ENCODE data around the gene LGALSL.

LGALSL gene

DNA sequence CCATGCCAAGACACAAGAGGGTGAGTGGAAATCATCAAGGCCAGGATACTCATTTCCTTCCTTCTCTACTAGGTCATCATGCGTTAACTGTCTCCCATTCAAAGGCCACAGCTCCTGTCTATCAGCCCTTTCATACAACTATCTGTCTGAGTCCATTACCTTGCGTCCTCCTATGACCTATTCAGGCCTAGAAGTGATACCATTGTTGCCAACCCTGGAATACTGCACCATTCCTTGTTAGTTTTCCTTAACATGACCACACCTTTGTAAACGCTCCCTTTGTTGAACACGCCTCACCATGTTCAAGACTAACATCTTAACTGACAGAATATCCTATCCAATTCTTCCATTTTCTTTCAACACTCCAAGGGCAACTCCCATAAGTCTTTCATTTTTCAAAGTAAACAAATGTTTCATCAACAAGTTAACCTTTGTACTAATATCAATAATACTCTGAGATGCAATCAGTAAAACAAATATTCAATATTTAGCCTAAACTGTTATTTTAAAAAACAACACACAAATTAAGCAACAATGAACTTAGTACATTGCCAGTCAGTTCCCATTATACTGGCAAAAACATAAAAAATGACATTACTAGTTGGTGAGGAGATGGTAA lies 19.8 kb upstream of the LGALSL start:
- H3K14ac ChIP-seq (ENCODE audit: low read length) = no peak overlapping the region
- H4K8ac ChIP-seq (ENCODE audit: low read depth, low read length) = no peak overlapping the region
- no peak overlapping the region for H3K27ac ChIP-seq (replicated peaks; ENCODE audit: low read length)
- H3K4me2 ChIP-seq (ENCODE audit: insufficient read depth, low read length, poor library complexity, severe bottlenecking) = no peak overlapping the region
- no peak overlapping the region for H3K18ac ChIP-seq (ENCODE audit: low read length)
- no peak overlapping the region for H2BK15ac ChIP-seq (ENCODE audit: low read length)
- H3K79me1 ChIP-seq (ENCODE audit: low read depth, low read length) = no peaks in the 10 kb centered on the region
- H2BK5ac ChIP-seq (ENCODE audit: low read length) = no peak overlapping the region
- no peak overlapping the region for H2BK12ac ChIP-seq (ENCODE audit: low read length)
- no peaks in the 10 kb centered on the region for H3K36me3 ChIP-seq (replicated peaks in 1 of 2; ENCODE audit: control insufficient read depth in 2 of 2, insufficient read depth in 2 of 2, low read length in 2 of 2)
- no peaks in the 10 kb centered on the region for H3K9me3 ChIP-seq (replicated peaks in 1 of 2; ENCODE audit: control insufficient read depth in 2 of 2, insufficient read depth in 1 of 2, low read depth in 1 of 2, low read length in 2 of 2)
- H3K23ac ChIP-seq (ENCODE audit: low read depth, low read length, poor library complexity) = no peak overlapping the region
- no peaks in the 10 kb centered on the region for H3K4me1 ChIP-seq (ENCODE audit: control insufficient read depth in 2 of 2, insufficient read depth in 1 of 2, low read depth in 1 of 2, low read length in 2 of 2)
- no peak overlapping the region for H3K9ac ChIP-seq (ENCODE audit: low read depth, low read length, poor library complexity)
- no peak for DNase-seq (ENCODE audit: low spot score)
- no peak overlapping the region for H2AFZ ChIP-seq (ENCODE audit: low read length)
- WGBS, 2 donors (ENCODE audit: extremely low coverage in 2 of 2, insufficient read length in 2 of 2, insufficient replicate concordance in 1 of 2) = no CpG with 5 or more reads among the region's 4 CpGs
- no peaks in the 10 kb centered on the region for H3K27me3 ChIP-seq (ENCODE audit: control insufficient read depth in 3 of 3, insufficient read depth in 3 of 3, low read depth in 1 of 3, low read length in 3 of 3)
- no peak overlapping the region for H4K91ac ChIP-seq (ENCODE audit: low read depth, low read length, poor library complexity)
- no peak overlapping the region for H3K4me3 ChIP-seq (ENCODE audit: low read length in 2 of 2)
- H3K4ac ChIP-seq (ENCODE audit: low read length) = no peak overlapping the region
- no peak overlapping the region for H2AK5ac ChIP-seq (ENCODE audit: low read depth, low read length)
- no peak overlapping the region for H2BK120ac ChIP-seq (ENCODE audit: low read depth, low read length)

DNA sequence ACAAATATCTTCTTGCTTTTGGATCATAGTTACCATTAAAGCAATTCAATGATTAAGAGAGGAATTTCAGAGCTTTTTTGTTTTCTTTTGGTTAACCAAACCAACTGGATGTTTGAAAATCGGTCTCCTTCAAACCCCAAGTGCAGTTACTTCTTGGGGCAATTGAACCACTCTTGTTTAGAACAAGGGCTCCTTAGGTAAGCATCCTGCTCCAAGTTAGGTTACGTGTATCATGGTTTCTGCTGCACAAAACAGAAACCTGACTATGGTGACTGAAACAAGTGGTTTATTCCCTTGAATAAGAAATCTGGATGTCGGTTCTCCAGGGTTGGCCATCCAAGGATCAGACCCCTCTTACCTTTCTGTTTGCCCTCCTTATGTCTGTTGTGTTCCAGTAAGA lies 16.1 kb upstream of the LGALSL start:
- Histone ChIP-seq H3K27ac (replicated peaks; ENCODE audit: low read length) (no peak overlapping the region), H2BK5ac (ENCODE audit: low read length) (no peak overlapping the region), H2BK120ac (ENCODE audit: low read depth, low read length) (no peak overlapping the region), H3K79me1 (ENCODE audit: low read depth, low read length) (no peaks in the 10 kb centered on the region), H4K91ac (ENCODE audit: low read depth, low read length, poor library complexity) (no peak overlapping the region), H4K8ac (ENCODE audit: low read depth, low read length) (no peak overlapping the region), H3K18ac (ENCODE audit: low read length) (no peak overlapping the region), H3K23ac (ENCODE audit: low read depth, low read length, poor library complexity) (no peak overlapping the region), H3K36me3 (replicated peaks in 1 of 2; ENCODE audit: control insufficient read depth in 2 of 2, insufficient read depth in 2 of 2, low read length in 2 of 2) (no peaks in the 10 kb centered on the region), H3K4me3 (ENCODE audit: low read length in 2 of 2) (no peak overlapping the region), H3K27me3 (ENCODE audit: control insufficient read depth in 3 of 3, insufficient read depth in 3 of 3, low read depth in 1 of 3, low read length in 3 of 3) (no peaks in the 10 kb centered on the region), H3K9ac (ENCODE audit: low read depth, low read length, poor library complexity) (no peak overlapping the region), H3K4me1 (ENCODE audit: control insufficient read depth in 2 of 2, insufficient read depth in 1 of 2, low read depth in 1 of 2, low read length in 2 of 2) (peaks cover 2 to 4% of the 10 kb centered on the region in 2 donors), H3K4me2 (ENCODE audit: insufficient read depth, low read length, poor library complexity, severe bottlenecking) (no peak overlapping the region), H3K14ac (ENCODE audit: low read length) (no peak overlapping the region), H2BK15ac (ENCODE audit: low read length) (no peak overlapping the region), H2AFZ (ENCODE audit: low read length) (no peak overlapping the region), H2BK12ac (ENCODE audit: low read length) (no peak overlapping the region), H3K9me3 (replicated peaks in 1 of 2; ENCODE audit: control insufficient read depth in 2 of 2, insufficient read depth in 1 of 2, low read depth in 1 of 2, low read length in 2 of 2) (no peaks in the 10 kb centered on the region), H2AK5ac (ENCODE audit: low read depth, low read length) (no peak overlapping the region), H3K4ac (ENCODE audit: low read length) (no peak overlapping the region)
- DNase-seq (ENCODE audit: low spot score) = no peak
- WGBS, 2 donors (ENCODE audit: extremely low coverage in 2 of 2, insufficient read length in 2 of 2, insufficient replicate concordance in 1 of 2) = no CpG with 5 or more reads among the region's 3 CpGs

- Histone ChIP-seq H2BK12ac (ENCODE audit: low read length) (no peak overlapping the region), H4K8ac (ENCODE audit: low read depth, low read length) (no peak overlapping the region), H3K18ac (ENCODE audit: low read length) (no peak overlapping the region), H3K14ac (ENCODE audit: low read length) (no peak overlapping the region), H2BK15ac (ENCODE audit: low read length) (no peak overlapping the region), H3K36me3 (replicated peaks in 1 of 2; ENCODE audit: control insufficient read depth in 2 of 2, insufficient read depth in 2 of 2, low read length in 2 of 2) (no peaks in the 10 kb centered on the region), H3K23ac (ENCODE audit: low read depth, low read length, poor library complexity) (no peak overlapping the region), H2BK5ac (ENCODE audit: low read length) (no peak overlapping the region), H3K27me3 (ENCODE audit: control insufficient read depth in 3 of 3, insufficient read depth in 3 of 3, low read depth in 1 of 3, low read length in 3 of 3) (no peaks in the 10 kb centered on the region), H4K91ac (ENCODE audit: low read depth, low read length, poor library complexity) (no peak overlapping the region), H2AFZ (ENCODE audit: low read length) (no peak overlapping the region), H3K9me3 (replicated peaks in 1 of 2; ENCODE audit: control insufficient read depth in 2 of 2, insufficient read depth in 1 of 2, low read depth in 1 of 2, low read length in 2 of 2) (no peaks in the 10 kb centered on the region), H3K79me1 (ENCODE audit: low read depth, low read length) (no peaks in the 10 kb centered on the region), H3K27ac (replicated peaks; ENCODE audit: low read length) (no peak overlapping the region), H2BK120ac (ENCODE audit: low read depth, low read length) (no peak overlapping the region), H3K4me1 (ENCODE audit: control insufficient read depth in 2 of 2, insufficient read depth in 1 of 2, low read depth in 1 of 2, low read length in 2 of 2) (peaks cover 2 to 4% of the 10 kb centered on the region in 2 donors), H3K9ac (ENCODE audit: low read depth, low read length, poor library complexity) (no peak overlapping the region), H3K4ac (ENCODE audit: low read length) (no peak overlapping the region), H3K4me3 (ENCODE audit: low read length in 2 of 2) (no peak overlapping the region), H3K4me2 (ENCODE audit: insufficient read depth, low read length, poor library complexity, severe bottlenecking) (no peak overlapping the region), H2AK5ac (ENCODE audit: low read depth, low read length) (no peak overlapping the region)
- DNase-seq (ENCODE audit: low spot score) = no peak
Observed at GRCh38 chr2:64439194-64439593, 14.8 kb upstream of the LGALSL start.

DNA sequence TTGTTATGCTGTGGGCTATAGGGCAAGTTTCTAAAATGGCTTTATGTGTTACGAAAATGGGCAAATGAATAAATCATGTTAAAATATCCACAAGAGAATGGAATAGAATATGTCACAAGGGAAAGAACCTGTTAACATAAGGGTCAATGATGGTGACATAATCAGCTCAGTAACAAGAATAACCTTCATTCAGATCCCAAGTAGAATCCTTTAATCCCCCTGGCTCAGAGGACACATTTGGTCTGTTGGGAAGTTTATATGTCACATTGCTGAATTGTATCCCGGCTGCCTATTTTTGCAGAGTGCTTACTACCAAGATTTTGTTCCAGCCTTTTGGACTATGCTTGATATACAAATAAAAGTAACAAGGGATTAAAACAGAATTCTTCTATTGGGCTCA lies 13.1 kb upstream of the LGALSL start:
- no peak overlapping the region for H4K91ac ChIP-seq (ENCODE audit: low read depth, low read length, poor library complexity)
- H3K23ac ChIP-seq (ENCODE audit: low read depth, low read length, poor library complexity) = no peak overlapping the region
- H3K4me1 ChIP-seq (ENCODE audit: control insufficient read depth in 2 of 2, insufficient read depth in 1 of 2, low read depth in 1 of 2, low read length in 2 of 2) = peaks cover 2 to 4% of the 10 kb centered on the region in 2 donors
- no peak overlapping the region for H3K4me3 ChIP-seq (ENCODE audit: low read length in 2 of 2)
- no peak overlapping the region for H2BK15ac ChIP-seq (ENCODE audit: low read length)
- H4K8ac ChIP-seq (ENCODE audit: low read depth, low read length) = no peak overlapping the region
- no peak overlapping the region for H3K9ac ChIP-seq (ENCODE audit: low read depth, low read length, poor library complexity)
- H3K4ac ChIP-seq (ENCODE audit: low read length) = no peak overlapping the region
- H2BK120ac ChIP-seq (ENCODE audit: low read depth, low read length) = no peak overlapping the region
- no CpG with 5 or more reads among the region's 2 CpGs for WGBS, 2 donors (ENCODE audit: extremely low coverage in 2 of 2, insufficient read length in 2 of 2, insufficient replicate concordance in 1 of 2)
- no peaks in the 10 kb centered on the region for H3K79me1 ChIP-seq (ENCODE audit: low read depth, low read length)
- no peaks in the 10 kb centered on the region for H3K36me3 ChIP-seq (replicated peaks in 1 of 2; ENCODE audit: control insufficient read depth in 2 of 2, insufficient read depth in 2 of 2, low read length in 2 of 2)
- H2BK12ac ChIP-seq (ENCODE audit: low read length) = no peak overlapping the region
- H3K14ac ChIP-seq (ENCODE audit: low read length) = no peak overlapping the region
- H3K18ac ChIP-seq (ENCODE audit: low read length) = no peak overlapping the region
- H3K9me3 ChIP-seq (replicated peaks in 1 of 2; ENCODE audit: control insufficient read depth in 2 of 2, insufficient read depth in 1 of 2, low read depth in 1 of 2, low read length in 2 of 2) = no peaks in the 10 kb centered on the region
- no peak overlapping the region for H3K4me2 ChIP-seq (ENCODE audit: insufficient read depth, low read length, poor library complexity, severe bottlenecking)
- H2AK5ac ChIP-seq (ENCODE audit: low read depth, low read length) = no peak overlapping the region
- H3K27me3 ChIP-seq (ENCODE audit: control insufficient read depth in 3 of 3, insufficient read depth in 3 of 3, low read depth in 1 of 3, low read length in 3 of 3) = no peaks in the 10 kb centered on the region
- DNase-seq (ENCODE audit: low spot score) = no peak
- H2AFZ ChIP-seq (ENCODE audit: low read length) = no peak overlapping the region
- H3K27ac ChIP-seq (replicated peaks; ENCODE audit: low read length) = no peak overlapping the region
- H2BK5ac ChIP-seq (ENCODE audit: low read length) = no peak overlapping the region
